Endodermal cell (in vitro differentiated cells): Measurements from ENCODE around the gene CHL1. TPM values are rescaled to one million over a fixed set of nuclear protein-coding genes. Genes with fewer than 3 reads are reported as not detected.

Experiments used
- DNase-seq: peaks from one replicate; pipeline ENCODE4 v3.0.0-alpha.2; 2017
- H3K27ac ChIP-seq: 2 replicates; pipeline ENCODE4 v1.5.1; 2013; ENCODE audit warnings: mild to moderate bottlenecking, low read depth, low read length, moderate library complexity
- H3K27me3 ChIP-seq: 2 replicates; pipeline ENCODE4 v1.6.1; 2013; ENCODE audit warnings: mild to moderate bottlenecking, low read length, moderate library complexity; ENCODE audit not compliant: insufficient read depth, control insufficient read depth, poor library complexity, severe bottlenecking
- H3K36me3 ChIP-seq: 2 replicates; pipeline ENCODE4 v1.7.0; 2013; ENCODE audit warnings: mild to moderate bottlenecking, low read length, moderate library complexity; ENCODE audit not compliant: control insufficient read depth, insufficient read depth
- H3K4me1 ChIP-seq: one replicate; pipeline ENCODE4 v1.7.0; 2013; ENCODE audit warnings: low read length; ENCODE audit not compliant: control insufficient read depth, insufficient read depth
- H3K4me3 ChIP-seq: 2 replicates; pipeline ENCODE4 v1.5.1; 2013; ENCODE audit warnings: mild to moderate bottlenecking, low read length, moderate library complexity
- H3K9ac ChIP-seq: 2 replicates; pipeline ENCODE4 v1.6.1; 2013; ENCODE audit warnings: mild to moderate bottlenecking, low read length, moderate library complexity; ENCODE audit not compliant: poor library complexity, severe bottlenecking; ENCODE audit errors: extremely low read depth
- H3K9me3 ChIP-seq: 2 replicates; pipeline ENCODE4 v1.6.1; 2013; ENCODE audit warnings: mild to moderate bottlenecking, low read length, moderate library complexity; ENCODE audit not compliant: control insufficient read depth
- H3K27ac Mint-ChIP-seq: 2 replicates; pipeline ENCODE4 v1.8.0; 2020; ENCODE audit warnings: mixed read lengths
- H3K27me3 Mint-ChIP-seq: 2 replicates; pipeline ENCODE4 v1.8.0; 2021; ENCODE audit warnings: mild to moderate bottlenecking, mixed read lengths; ENCODE audit not compliant: insufficient read depth
- H3K36me3 Mint-ChIP-seq: 2 replicates; pipeline ENCODE4 v1.8.0; 2020; ENCODE audit warnings: low read depth, mixed read lengths
- H3K4me1 Mint-ChIP-seq: 2 replicates; pipeline ENCODE4 v1.8.0; 2020; ENCODE audit warnings: mixed read lengths
- H3K4me3 Mint-ChIP-seq: 2 replicates; pipeline ENCODE4 v1.8.0; 2020; ENCODE audit warnings: mild to moderate bottlenecking, moderate library complexity, mixed read lengths
- H3K9me3 Mint-ChIP-seq: 2 replicates; pipeline ENCODE4 v1.8.0; 2020; ENCODE audit warnings: mild to moderate bottlenecking, mixed read lengths
- CTCF ChIP-seq: fragments of 200-600 bp; sonication (generic); conservative IDR thresholded peaks from 2 replicates; pipeline ENCODE4 v1.5.0; 2021; ENCODE audit warnings: antibody characterized with exemption, mild to moderate bottlenecking
- WGBS, 2 experiments: methylation state at CpG; one replicate each; pipeline versions ENCODE4 v1.1.5 to v1.1.7; 2013; ENCODE audit warnings: missing lambda C conversion rate in 2 of 2, mixed read lengths in 1 of 2; ENCODE audit not compliant: insufficient coverage in 1 of 2, insufficient read length in 1 of 2; 5-methylcytosine and 5-hydroxymethylcytosine counted together
- total RNA-seq, 2 donors: library from RNA; stranded (reverse); fragmentation: NEBNext Ultra II Directional in 1 of 2; extraction: Animal tissue kit (Norgen Biotek cat#: 25700) in 1 of 2; gene quantifications; 2 replicates in 1 of 2; 3 replicates in 1 of 2; pipeline ENCODE4 v1.2.1, GENCODE V29; 2021

CHL1 gene
- total RNA-seq, 2 donors from 2014 or later, result 2.2 to 2.8 TPM

DNA sequence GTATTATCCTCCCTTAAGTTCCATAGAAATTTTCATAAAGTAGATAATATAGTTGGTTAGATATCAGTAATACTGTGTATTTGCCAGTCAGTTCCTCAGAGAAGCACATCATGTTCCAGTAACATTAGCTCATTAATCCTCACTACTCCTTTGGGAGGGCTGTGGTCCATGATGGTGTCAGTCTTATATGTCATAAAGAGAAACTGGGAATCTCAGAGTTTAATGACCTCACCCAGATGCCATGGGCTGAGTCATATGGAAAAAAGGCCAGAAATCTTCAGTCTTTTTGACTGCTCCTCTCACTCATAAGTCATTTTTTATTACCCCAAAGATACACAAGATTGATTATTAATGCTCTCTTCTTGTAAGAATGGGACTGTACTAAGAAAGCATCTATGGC is 188.6 kb downstream of the CHL1 start:
- Mint-ChIP-seq H3K27me3 (peaks cover 1% of the 10 kb centered on the region), H3K9me3 (no peaks in the 10 kb centered on the region), H3K4me1 (peaks cover 20% of the 10 kb centered on the region), H3K36me3 (no peaks in the 10 kb centered on the region), H3K4me3 (no peak overlapping the region), H3K27ac (no peak overlapping the region)
- no peak overlapping the region for H3K9ac ChIP-seq
- no peak for TF ChIP-seq CTCF
- H3K4me3 ChIP-seq, result no peak overlapping the region
- H3K36me3 ChIP-seq, result no peaks in the 10 kb centered on the region
- H3K27ac ChIP-seq, result no peak overlapping the region
- H3K4me1 ChIP-seq, result no peaks in the 10 kb centered on the region
- no peak for DNase-seq
- H3K27me3 ChIP-seq, result no peaks in the 10 kb centered on the region
- peaks cover 81% of the 10 kb centered on the region for H3K9me3 ChIP-seq

GRCh38 chr3:394775-395174 is 198.2 kb downstream of the CHL1 start:
- Histone ChIP-seq H3K27ac (no peak overlapping the region), H3K9ac (no peak overlapping the region), H3K27me3 (no peaks in the 10 kb centered on the region), H3K4me3 (no peak overlapping the region), H3K36me3 (no peaks in the 10 kb centered on the region), H3K4me1 (no peaks in the 10 kb centered on the region), H3K9me3 (peaks cover 78% of the 10 kb centered on the region)
- no peak for TF ChIP-seq CTCF
- Mint-ChIP-seq H3K4me3 (no peak overlapping the region), H3K36me3 (no peaks in the 10 kb centered on the region), H3K27ac (no peak overlapping the region), H3K4me1 (no peaks in the 10 kb centered on the region), H3K9me3 (no peaks in the 10 kb centered on the region), H3K27me3 (peaks cover 16% of the 10 kb centered on the region)
- WGBS, 2 experiments, result 60 to 73% methylated on average over 3 to 4 of the region's 4 CpGs
- no peak for DNase-seq

- Mint-ChIP-seq H3K4me1 (no peaks in the 10 kb centered on the region), H3K9me3 (no peaks in the 10 kb centered on the region), H3K36me3 (no peaks in the 10 kb centered on the region)
These were observed 199.7 kb downstream of the CHL1 start for GRCh38 chr3:396293-396692.

More at GRCh38 chr3:396293-396692, 199.7 kb downstream of the CHL1 start:
- Histone ChIP-seq H3K9ac (no peak overlapping the region), H3K36me3 (no peaks in the 10 kb centered on the region), H3K9me3 (peaks cover 71% of the 10 kb centered on the region), H3K27me3 (no peaks in the 10 kb centered on the region), H3K27ac (no peak overlapping the region), H3K4me1 (no peaks in the 10 kb centered on the region), H3K4me3 (no peak overlapping the region)
- TF ChIP-seq CTCF, result no peak
- Mint-ChIP-seq H3K27ac (no peak overlapping the region), H3K27me3 (peaks cover 11% of the 10 kb centered on the region), H3K4me3 (no peak overlapping the region)
- 86% methylated on average over 3 of the region's 3 CpGs; no CpG with 5 or more reads in 1 of the 2 experiments for WGBS, 2 experiments
- DNase-seq, result no peak
